HT-29 (cell line): Measurements from ENCODE around the gene TBC1D22A. TPM values are rescaled to one million over a fixed set of nuclear protein-coding genes. Genes with fewer than 3 reads are reported as not detected.

Source experiments
- DNase-seq: peaks from one replicate; pipeline ENCODE4 v3.0.0-alpha.2; 2015; ENCODE audit warnings: low spot score
- total RNA-seq: library from RNA; depleted of rRNA; stranded (reverse); fragments of >200 nt; shearing (Covaris generic); gene quantifications from 2 replicates; pipeline ENCODE4 v1.2.3, GENCODE V29; 2014

The TBC1D22A gene
- total RNA-seq, 1 experiment from 2014 or later, result 23.9 TPM

GRCh38 chr22:46953968-46954765 is 191.7 kb downstream of the TBC1D22A start:
- DNase-seq, result no peak

- DNase-seq, result no peak
Measured at GRCh38 chr22:46954781-46955180, 192.3 kb downstream of the TBC1D22A start.

- DNase-seq, result no peak
Measured at GRCh38 chr22:46956498-46957215, 194.2 kb downstream of the TBC1D22A start.

- no peak for DNase-seq
Measured at GRCh38 chr22:46957521-46957920, 195.1 kb downstream of the TBC1D22A start.

- DNase-seq, result no peak
Measured at GRCh38 chr22:46958191-46958590, 195.7 kb downstream of the TBC1D22A start.

- DNase-seq, result no peak
Measured at GRCh38 chr22:46958658-46959057, 196.2 kb downstream of the TBC1D22A start.

DNA sequence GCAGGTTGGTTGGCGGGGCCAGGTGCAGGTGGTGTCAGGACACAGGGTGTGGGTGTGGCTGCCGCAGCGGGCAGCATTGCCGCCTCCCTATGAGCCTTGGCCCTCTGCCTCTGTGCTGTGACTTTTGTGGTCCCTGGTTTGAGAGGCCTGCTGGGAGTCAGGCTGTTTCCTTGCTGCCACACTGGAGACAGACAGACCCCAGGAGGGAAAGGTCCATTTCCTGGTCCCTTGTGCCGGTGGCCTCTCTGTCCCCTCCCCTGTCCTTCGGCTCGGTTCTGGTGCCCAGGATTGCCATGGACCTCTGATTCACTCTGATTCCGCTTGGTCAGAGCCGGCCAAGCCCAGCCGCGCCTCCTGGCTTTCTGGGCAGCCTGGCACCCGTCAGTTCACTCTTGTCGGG is 196.9 kb downstream of the TBC1D22A start:
- no peak for DNase-seq

GRCh38 chr22:46961591-46962295 is 199.3 kb downstream of the TBC1D22A start:
- DNase-seq, result no peak

- no peak for DNase-seq
Measured at GRCh38 chr22:46962406-46962805, 200.0 kb downstream of the TBC1D22A start.

DNA sequence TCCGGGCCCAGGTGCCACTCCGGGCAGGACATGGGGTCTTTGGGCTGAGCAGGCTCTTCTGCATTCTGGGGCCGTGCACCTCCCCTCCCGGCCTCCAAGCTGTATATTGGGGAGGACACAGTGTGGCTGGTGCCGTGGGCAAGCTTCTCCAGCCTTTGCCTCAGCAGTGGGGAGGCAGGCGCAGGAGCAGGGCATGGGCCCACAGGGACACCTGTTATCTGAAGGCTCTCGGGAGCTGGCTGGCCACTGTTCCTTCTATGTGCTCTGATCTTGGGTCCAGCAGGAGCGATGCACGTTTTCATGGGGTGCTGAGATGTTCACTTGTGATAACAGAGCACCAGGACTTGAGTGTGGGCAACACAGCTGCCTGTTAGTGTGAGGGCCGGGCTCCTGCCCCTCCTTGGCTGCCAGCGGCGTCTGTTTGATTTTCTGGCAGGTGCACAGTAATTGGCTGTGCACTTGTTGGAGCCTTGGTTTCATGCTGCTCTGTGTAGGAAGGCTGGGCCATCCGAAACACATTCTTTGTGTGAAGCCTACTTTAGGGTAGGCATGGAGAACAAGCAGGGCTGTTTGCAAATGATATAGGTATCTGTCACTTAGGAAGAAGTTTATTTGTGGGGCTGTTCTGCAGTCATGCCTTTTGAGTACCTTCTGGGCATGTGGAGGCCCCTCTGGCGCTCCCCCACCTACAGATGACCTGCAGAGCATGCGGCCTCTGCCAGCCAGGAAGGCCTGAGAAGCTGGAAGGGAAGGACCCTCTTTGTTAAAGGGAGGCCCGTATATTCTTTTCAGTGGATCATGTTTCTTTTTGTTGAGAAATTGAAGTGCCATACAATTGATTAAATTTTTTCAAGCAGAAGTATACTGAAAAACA is 201.5 kb downstream of the TBC1D22A start:
- no peak for DNase-seq

DNA sequence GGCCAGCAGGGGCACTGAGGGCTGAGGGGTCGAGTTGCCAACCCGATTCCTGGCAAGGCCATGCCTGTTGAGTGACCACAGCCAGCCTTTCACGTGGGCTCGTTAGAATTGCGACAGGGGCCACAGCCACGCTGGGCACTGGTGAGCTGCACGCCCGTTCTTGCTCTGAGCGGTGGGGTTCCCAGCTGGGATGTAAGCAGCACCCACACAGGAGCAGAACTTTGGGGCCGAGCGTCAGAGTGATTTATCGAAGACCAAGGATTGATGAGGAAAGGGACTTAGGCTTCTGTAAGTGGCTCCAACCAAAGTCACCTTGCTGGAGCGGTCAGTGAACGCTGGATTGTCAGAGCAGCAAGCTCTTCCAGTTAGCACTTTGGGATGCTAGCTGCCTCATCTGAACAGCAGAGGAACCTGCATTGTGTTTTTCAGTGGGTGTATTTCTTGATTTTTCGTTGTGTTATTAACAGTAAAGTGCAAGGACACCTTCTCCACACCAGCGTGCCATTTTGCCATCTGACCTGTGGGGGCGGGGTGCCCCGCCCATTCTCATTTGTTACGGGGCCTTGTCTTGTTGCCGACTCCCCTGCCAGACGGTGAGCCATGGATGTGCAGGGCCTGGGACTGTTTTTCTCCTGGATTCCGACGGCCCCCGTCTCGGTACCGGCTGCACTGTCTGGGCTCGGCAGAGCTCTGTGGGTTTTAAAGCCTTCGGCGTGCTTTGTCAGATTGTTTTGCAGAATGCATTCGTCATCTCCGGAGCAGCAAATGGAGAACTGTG is 202.5 kb downstream of the TBC1D22A start:
- no peak for DNase-seq

GRCh38 chr22:46965555-46966494 is 203.4 kb downstream of the TBC1D22A start:
- no peak for DNase-seq

DNA sequence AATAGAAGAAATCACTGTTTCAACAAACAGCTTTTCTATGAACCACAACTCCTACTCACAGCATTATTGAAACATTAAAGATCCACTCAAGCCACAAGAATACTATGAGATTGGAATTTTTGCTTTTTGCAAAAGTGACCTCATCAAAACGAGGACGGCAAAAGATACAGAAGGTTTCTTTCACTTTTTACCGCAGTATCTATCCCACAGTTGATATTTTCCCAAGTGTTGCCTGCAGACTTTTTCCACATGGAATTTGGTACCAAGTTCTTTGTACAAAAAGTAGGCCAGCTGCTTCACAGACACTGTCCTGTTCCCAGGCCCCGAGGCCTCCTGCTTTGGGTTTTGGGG is 204.0 kb downstream of the TBC1D22A start:
- no peak for DNase-seq

DNA sequence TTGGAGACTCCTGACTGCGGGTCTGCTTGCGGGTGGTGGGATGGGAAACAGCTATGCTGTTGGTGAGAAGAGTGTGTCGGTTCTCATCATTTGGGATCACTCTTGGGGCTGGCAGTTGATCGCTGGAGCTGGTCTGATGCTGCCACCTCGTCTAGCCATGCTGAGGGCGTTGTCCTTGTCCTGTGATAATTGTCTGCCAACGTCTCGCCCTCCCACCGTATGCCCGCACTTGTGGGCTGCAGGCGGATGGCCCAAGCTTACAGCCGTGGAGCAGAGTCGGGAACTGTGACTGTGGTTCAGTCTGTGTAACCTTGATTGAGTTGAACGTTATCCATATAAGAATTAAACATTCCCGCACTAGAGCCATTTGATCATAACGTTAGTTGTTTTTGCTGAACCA is 204.4 kb downstream of the TBC1D22A start:
- DNase-seq, result no peak

DNA sequence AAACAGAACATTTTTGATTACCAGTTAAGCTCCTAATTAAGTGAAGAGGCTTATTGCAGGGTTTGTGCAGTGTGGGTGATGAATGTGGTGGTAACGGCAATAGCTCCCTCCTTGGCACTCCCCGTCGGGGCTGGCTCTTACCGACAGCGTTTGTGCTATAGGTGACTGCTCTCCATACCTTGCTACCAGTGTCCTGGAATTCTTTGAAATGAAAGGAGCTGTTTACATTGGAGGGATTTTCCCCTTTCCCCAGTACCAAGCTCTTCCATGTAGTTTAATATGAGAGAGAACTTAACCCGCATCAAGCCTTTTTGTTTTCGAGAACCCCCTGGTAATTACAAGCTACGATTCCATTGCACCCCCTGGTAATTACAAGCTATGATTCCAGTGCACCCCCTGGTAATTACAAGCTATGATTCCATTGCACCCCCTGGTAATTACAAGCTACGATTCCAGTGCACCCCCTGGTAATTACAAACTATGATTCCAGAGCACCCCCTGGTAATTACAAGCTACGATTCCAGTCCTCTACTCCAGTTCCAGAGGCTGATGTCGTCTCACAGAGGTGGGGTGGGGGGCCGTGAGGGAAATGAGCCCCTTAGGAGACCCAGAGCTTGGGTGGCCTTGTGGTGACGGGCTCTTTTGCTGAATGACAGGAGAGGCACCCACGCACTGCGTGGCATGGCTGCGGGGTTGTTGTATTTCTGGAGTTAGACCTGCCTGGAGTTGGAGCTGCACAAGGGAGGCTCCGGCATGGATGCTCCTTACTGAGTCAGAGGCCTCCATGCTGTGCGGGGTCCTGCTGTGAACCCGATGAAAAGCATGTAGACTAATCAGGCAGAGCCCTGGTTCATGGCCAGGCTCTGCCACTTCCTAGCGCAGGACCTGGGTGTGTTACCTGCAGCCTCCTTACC is 205.3 kb downstream of the TBC1D22A start:
- no peak for DNase-seq

GRCh38 chr22:46968359-46968740 is 205.9 kb downstream of the TBC1D22A start:
- DNase-seq, result no peak

DNA sequence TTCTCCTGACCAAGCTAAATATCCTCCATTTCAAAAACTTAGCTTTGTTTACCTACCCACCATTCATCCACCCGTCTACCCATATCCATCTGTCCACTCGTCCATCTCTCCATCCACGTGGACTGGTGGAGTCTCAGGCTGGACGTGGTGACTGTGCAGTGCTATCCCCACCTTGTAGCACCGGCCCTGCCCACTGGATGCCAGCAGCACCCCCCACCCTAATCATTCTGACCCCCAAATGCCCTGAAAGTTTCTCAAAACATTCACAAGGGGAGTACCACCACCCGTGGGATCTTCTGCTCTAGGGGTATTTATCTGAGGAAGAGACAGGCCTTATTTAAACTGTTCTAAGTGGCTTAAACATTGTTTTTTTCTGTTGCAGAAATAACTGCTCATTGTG is 206.4 kb downstream of the TBC1D22A start:
- no peak for DNase-seq

DNA sequence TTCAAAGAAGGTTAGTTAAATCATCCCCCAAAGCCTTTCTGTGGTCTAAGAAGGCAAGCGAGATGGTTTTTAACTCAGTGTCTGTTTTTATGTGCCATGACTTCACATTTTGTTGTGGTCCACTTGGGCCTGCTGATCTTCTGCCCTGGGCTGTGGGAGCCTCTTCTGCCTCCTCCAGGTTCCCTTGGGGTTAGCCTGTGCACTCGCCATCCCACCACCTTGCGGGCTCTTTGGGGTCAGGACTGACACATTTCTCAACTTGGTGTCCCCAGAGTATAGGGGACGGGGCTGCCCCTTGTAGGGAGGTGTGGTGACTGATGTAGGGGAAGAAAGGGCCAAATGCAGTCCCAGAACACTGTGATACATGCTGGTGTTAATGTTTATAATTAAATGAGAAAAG is 207.0 kb downstream of the TBC1D22A start:
- no peak for DNase-seq

DNA sequence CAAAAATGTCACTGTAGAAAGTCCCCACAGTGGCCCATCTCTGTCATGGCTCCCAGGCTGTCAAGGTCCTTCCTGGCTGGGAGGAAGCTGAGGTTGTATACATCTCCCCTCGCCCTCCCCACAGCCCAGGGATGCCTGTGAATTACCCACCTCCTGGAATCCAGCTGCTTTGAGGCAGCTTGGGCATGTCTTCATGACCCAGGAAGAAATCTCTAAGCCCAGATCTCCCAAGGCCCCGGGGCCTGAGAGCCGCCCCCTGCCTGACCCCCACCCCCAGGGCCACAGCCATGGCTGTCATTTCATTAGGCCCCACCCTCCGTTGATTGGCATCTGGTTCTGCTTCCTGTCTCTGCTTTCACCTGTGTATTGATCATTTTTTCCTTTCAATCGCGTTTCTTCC is 207.5 kb downstream of the TBC1D22A start:
- DNase-seq, result no peak
